ENCODE measurements around the gene ADAMTSL3. TPM values are rescaled to one million over a fixed set of nuclear protein-coding genes. Genes with fewer than 3 reads are reported as not detected.

The ADAMTSL3 gene
- total RNA-seq, 2 experiments from 2014 or later = not detected

GRCh38 chr15:83854321-83854720 is 200.4 kb downstream of the ADAMTSL3 start:
- Mint-ChIP-seq H3K4me3 (no peak overlapping the region), H3K36me3 (ENCODE audit: low read depth) (no peaks in the 10 kb centered on the region), H3K9me3 (no peaks in the 10 kb centered on the region), H3K4me1 (ENCODE audit: low read depth) (no peaks in the 10 kb centered on the region), H3K27ac (no peak overlapping the region), H3K27me3 (ENCODE audit: low read depth) (peaks cover 4% of the 10 kb centered on the region)
- CTCF ChIA-PET = no interaction called here
- intact Hi-C loops (cut with micrococcal nuclease) = no loop called here
- no peak for DNase-seq

GRCh38 chr15:83854950-83855707 is 201.2 kb downstream of the ADAMTSL3 start:
- Mint-ChIP-seq H3K36me3 (ENCODE audit: low read depth) (no peaks in the 10 kb centered on the region), H3K4me3 (no peak overlapping the region)
- intact Hi-C loops (cut with micrococcal nuclease) = no loop called here

GRCh38 chr15:83855956-83856355 is 202.0 kb downstream of the ADAMTSL3 start:
- DNase-seq = no peak
- Mint-ChIP-seq H3K36me3 (ENCODE audit: low read depth) (no peaks in the 10 kb centered on the region), H3K4me1 (ENCODE audit: low read depth) (no peaks in the 10 kb centered on the region), H3K9me3 (no peaks in the 10 kb centered on the region), H3K27ac (no peak overlapping the region), H3K4me3 (no peak overlapping the region), H3K27me3 (ENCODE audit: low read depth) (peaks cover 2% of the 10 kb centered on the region)
- intact Hi-C loops (cut with micrococcal nuclease) = no loop called here
- CTCF ChIA-PET = interaction anchor here (0.6 kb wide), 1 partner anchor 149 kb away, joined by 3 read pairs; no protein-coding TSS in a partner anchor

More at GRCh38 chr15:83854950-83855707, 201.2 kb downstream of the ADAMTSL3 start:
- peaks cover 3% of the 10 kb centered on the region for H3K27me3 Mint-ChIP-seq (ENCODE audit: low read depth)
- H3K27ac Mint-ChIP-seq = no peak overlapping the region
- CTCF ChIA-PET = interaction anchor here (0.6 kb wide), 1 partner anchor 150 kb away, joined by 3 read pairs; no protein-coding TSS in a partner anchor
- H3K4me1 Mint-ChIP-seq (ENCODE audit: low read depth) = no peaks in the 10 kb centered on the region
- DNase-seq = no peak
- H3K9me3 Mint-ChIP-seq = no peaks in the 10 kb centered on the region

- Mint-ChIP-seq H3K27ac (no peak overlapping the region), H3K27me3 (ENCODE audit: low read depth) (peaks cover 2% of the 10 kb centered on the region), H3K4me3 (no peak overlapping the region), H3K36me3 (ENCODE audit: low read depth) (no peaks in the 10 kb centered on the region), H3K4me1 (ENCODE audit: low read depth) (no peaks in the 10 kb centered on the region), H3K9me3 (no peaks in the 10 kb centered on the region)
- CTCF ChIA-PET = no interaction called here
- intact Hi-C loops (cut with micrococcal nuclease) = no loop called here
- no peak for DNase-seq
These were observed 205.0 kb downstream of the ADAMTSL3 start for GRCh38 chr15:83858820-83859505.

GRCh38 chr15:83866692-83867091 is 212.8 kb downstream of the ADAMTSL3 start:
- CTCF ChIA-PET = no interaction called here
- H3K4me1 Mint-ChIP-seq (ENCODE audit: low read depth) = no peaks in the 10 kb centered on the region
- DNase-seq = no peak
- intact Hi-C loops (cut with micrococcal nuclease) = no loop called here
- peaks cover 3% of the 10 kb centered on the region for H3K27me3 Mint-ChIP-seq (ENCODE audit: low read depth)
- H3K9me3 Mint-ChIP-seq = no peaks in the 10 kb centered on the region
- H3K36me3 Mint-ChIP-seq (ENCODE audit: low read depth) = no peaks in the 10 kb centered on the region
- H3K4me3 Mint-ChIP-seq = no peak overlapping the region
- no peak overlapping the region for H3K27ac Mint-ChIP-seq

GRCh38 chr15:83869341-83869740 is 215.4 kb downstream of the ADAMTSL3 start:
- DNase-seq = no peak
- no peaks in the 10 kb centered on the region for H3K4me1 Mint-ChIP-seq (ENCODE audit: low read depth)
- CTCF ChIA-PET = interaction anchor here (0.7 kb wide), 1 partner anchor 71 kb away, joined by 3 read pairs; no protein-coding TSS in a partner anchor
- no peaks in the 10 kb centered on the region for H3K36me3 Mint-ChIP-seq (ENCODE audit: low read depth)
- H3K9me3 Mint-ChIP-seq = no peaks in the 10 kb centered on the region
- intact Hi-C loops (cut with micrococcal nuclease) = no loop called here
- H3K27me3 Mint-ChIP-seq (ENCODE audit: low read depth) = peaks cover 3% of the 10 kb centered on the region
- no peak overlapping the region for H3K27ac Mint-ChIP-seq
- no peak overlapping the region for H3K4me3 Mint-ChIP-seq

GRCh38 chr15:83871808-83872559 is 218.1 kb downstream of the ADAMTSL3 start:
- H3K4me1 Mint-ChIP-seq (ENCODE audit: low read depth) = no peaks in the 10 kb centered on the region
- H3K27ac Mint-ChIP-seq = no peak overlapping the region
- no peak overlapping the region for H3K4me3 Mint-ChIP-seq
- no peaks in the 10 kb centered on the region for H3K9me3 Mint-ChIP-seq
- intact Hi-C loops (cut with micrococcal nuclease) = no loop called here
- CTCF ChIA-PET = interaction anchor here (0.6 kb wide), 1 partner anchor 12 kb away, joined by 3 read pairs; no protein-coding TSS in a partner anchor
- no peaks in the 10 kb centered on the region for H3K36me3 Mint-ChIP-seq (ENCODE audit: low read depth)
- no peak for DNase-seq
- H3K27me3 Mint-ChIP-seq (ENCODE audit: low read depth) = peaks cover 3% of the 10 kb centered on the region

- no peak overlapping the region for H3K4me3 Mint-ChIP-seq
- DNase-seq = no peak
- no peaks in the 10 kb centered on the region for H3K9me3 Mint-ChIP-seq
- intact Hi-C loops (cut with micrococcal nuclease) = no loop called here
- H3K27me3 Mint-ChIP-seq (ENCODE audit: low read depth) = peaks cover 3% of the 10 kb centered on the region
- CTCF ChIA-PET = no interaction called here
- no peaks in the 10 kb centered on the region for H3K36me3 Mint-ChIP-seq (ENCODE audit: low read depth)
- H3K4me1 Mint-ChIP-seq (ENCODE audit: low read depth) = no peaks in the 10 kb centered on the region
- H3K27ac Mint-ChIP-seq = no peak overlapping the region
These were observed 220.0 kb downstream of the ADAMTSL3 start for GRCh38 chr15:83873966-83874365.

GRCh38 chr15:83880529-83880928 is 226.6 kb downstream of the ADAMTSL3 start:
- Mint-ChIP-seq H3K4me1 (ENCODE audit: low read depth) (no peaks in the 10 kb centered on the region), H3K27me3 (ENCODE audit: low read depth) (peaks cover 6% of the 10 kb centered on the region), H3K4me3 (no peak overlapping the region), H3K36me3 (ENCODE audit: low read depth) (no peaks in the 10 kb centered on the region), H3K27ac (no peak overlapping the region), H3K9me3 (no peaks in the 10 kb centered on the region)
- intact Hi-C loops (cut with micrococcal nuclease) = no loop called here
- CTCF ChIA-PET = no interaction called here
- no peak for DNase-seq

- intact Hi-C loops (cut with micrococcal nuclease) = no loop called here
- DNase-seq = no peak
- Mint-ChIP-seq H3K27me3 (ENCODE audit: low read depth) (peaks cover 6% of the 10 kb centered on the region), H3K4me3 (no peak overlapping the region), H3K36me3 (ENCODE audit: low read depth) (no peaks in the 10 kb centered on the region), H3K27ac (no peak overlapping the region), H3K4me1 (ENCODE audit: low read depth) (no peaks in the 10 kb centered on the region), H3K9me3 (no peaks in the 10 kb centered on the region)
- CTCF ChIA-PET = no interaction called here
These were observed 227.2 kb downstream of the ADAMTSL3 start for GRCh38 chr15:83881156-83881555.

- no peak overlapping the region for H3K4me3 Mint-ChIP-seq
- H3K27ac Mint-ChIP-seq = no peak overlapping the region
- no peaks in the 10 kb centered on the region for H3K4me1 Mint-ChIP-seq (ENCODE audit: low read depth)
- H3K27me3 Mint-ChIP-seq (ENCODE audit: low read depth) = peaks cover 7% of the 10 kb centered on the region
- H3K36me3 Mint-ChIP-seq (ENCODE audit: low read depth) = no peaks in the 10 kb centered on the region
- no peak for DNase-seq
- H3K9me3 Mint-ChIP-seq = no peaks in the 10 kb centered on the region
- intact Hi-C loops (cut with micrococcal nuclease) = no loop called here
- CTCF ChIA-PET = no interaction called here
These were observed 232.4 kb downstream of the ADAMTSL3 start for GRCh38 chr15:83886321-83886720.

- Mint-ChIP-seq H3K27me3 (ENCODE audit: low read depth) (peaks cover 9% of the 10 kb centered on the region), H3K4me3 (no peak overlapping the region), H3K9me3 (no peaks in the 10 kb centered on the region), H3K36me3 (ENCODE audit: low read depth) (no peaks in the 10 kb centered on the region), H3K4me1 (ENCODE audit: low read depth) (no peaks in the 10 kb centered on the region), H3K27ac (no peak overlapping the region)
- intact Hi-C loops (cut with micrococcal nuclease) = no loop called here
- CTCF ChIA-PET = no interaction called here
- DNase-seq = no peak
These were observed 233.5 kb downstream of the ADAMTSL3 start for GRCh38 chr15:83887404-83887803.
